ENCODE measurements around the gene PMEPA1.

PMEPA1 gene

GRCh38 chr20:57735831-57736737, 26.3 kb upstream of the PMEPA1 start:
- no peaks in the 10 kb centered on the region for H3K36me3 ChIP-seq (ENCODE audit: control insufficient read depth in 1 of 2, insufficient read depth in 2 of 2, low read length in 2 of 2)
- H3K4me3 ChIP-seq (ENCODE audit: low read depth in 1 of 2, low read length in 2 of 2) = no peak overlapping the region
- H3K4me1 ChIP-seq (ENCODE audit: control insufficient read depth in 1 of 2, insufficient read depth in 2 of 2, low read length in 2 of 2) = no peaks in the 10 kb centered on the region
- H3K27me3 ChIP-seq (ENCODE audit: low read depth, low read length) = no peaks in the 10 kb centered on the region
- H3K27ac ChIP-seq (ENCODE audit: low read length) = no peak overlapping the region
- no peaks in the 10 kb centered on the region for H3K9me3 ChIP-seq (ENCODE audit: control insufficient read depth in 1 of 2, low read length in 2 of 2)

- H3K9me3 ChIP-seq (ENCODE audit: control insufficient read depth in 1 of 2, low read length in 2 of 2) = no peaks in the 10 kb centered on the region
- H3K27me3 ChIP-seq (ENCODE audit: low read depth, low read length) = no peaks in the 10 kb centered on the region
- H3K4me3 ChIP-seq (ENCODE audit: low read depth in 1 of 2, low read length in 2 of 2) = no peak overlapping the region
- H3K4me1 ChIP-seq (ENCODE audit: control insufficient read depth in 1 of 2, insufficient read depth in 2 of 2, low read length in 2 of 2) = peaks cover 0 to 6% of the 10 kb centered on the region in 2 donors
- H3K36me3 ChIP-seq (ENCODE audit: control insufficient read depth in 1 of 2, insufficient read depth in 2 of 2, low read length in 2 of 2) = no peaks in the 10 kb centered on the region
- no peak overlapping the region for H3K27ac ChIP-seq (ENCODE audit: low read length)
Observed at GRCh38 chr20:57734754-57735153, 24.9 kb upstream of the PMEPA1 start.

- Histone ChIP-seq H3K9me3 (ENCODE audit: control insufficient read depth in 1 of 2, low read length in 2 of 2) (no peaks in the 10 kb centered on the region), H3K36me3 (ENCODE audit: control insufficient read depth in 1 of 2, insufficient read depth in 2 of 2, low read length in 2 of 2) (no peaks in the 10 kb centered on the region), H3K4me1 (ENCODE audit: control insufficient read depth in 1 of 2, insufficient read depth in 2 of 2, low read length in 2 of 2) (peaks cover 0 to 6% of the 10 kb centered on the region in 2 donors), H3K27me3 (ENCODE audit: low read depth, low read length) (no peaks in the 10 kb centered on the region), H3K4me3 (ENCODE audit: low read depth in 1 of 2, low read length in 2 of 2) (no peak overlapping the region), H3K27ac (ENCODE audit: low read length) (no peak overlapping the region)
Observed at GRCh38 chr20:57732226-57732625, 22.4 kb upstream of the PMEPA1 start.

GRCh38 chr20:57728762-57729161, 18.9 kb upstream of the PMEPA1 start:
- Histone ChIP-seq H3K4me3 (ENCODE audit: low read depth in 1 of 2, low read length in 2 of 2) (no peak overlapping the region), H3K4me1 (ENCODE audit: control insufficient read depth in 1 of 2, insufficient read depth in 2 of 2, low read length in 2 of 2) (peaks cover 0 to 6% of the 10 kb centered on the region in 2 donors), H3K9me3 (ENCODE audit: control insufficient read depth in 1 of 2, low read length in 2 of 2) (no peaks in the 10 kb centered on the region), H3K27ac (ENCODE audit: low read length) (no peak overlapping the region), H3K36me3 (ENCODE audit: control insufficient read depth in 1 of 2, insufficient read depth in 2 of 2, low read length in 2 of 2) (no peaks in the 10 kb centered on the region), H3K27me3 (ENCODE audit: low read depth, low read length) (no peaks in the 10 kb centered on the region)

- H3K4me3 ChIP-seq (ENCODE audit: low read depth in 1 of 2, low read length in 2 of 2) = no peak overlapping the region
Observed at GRCh38 chr20:57727863-57728262, 18.0 kb upstream of the PMEPA1 start.

GRCh38 chr20:57725636-57726035, 15.8 kb upstream of the PMEPA1 start:
- no peak overlapping the region for H3K27ac ChIP-seq (ENCODE audit: low read length)
- no peaks in the 10 kb centered on the region for H3K27me3 ChIP-seq (ENCODE audit: low read depth, low read length)

More at GRCh38 chr20:57727863-57728262, 18.0 kb upstream of the PMEPA1 start:
- H3K9me3 ChIP-seq (ENCODE audit: control insufficient read depth in 1 of 2, low read length in 2 of 2) = no peaks in the 10 kb centered on the region
- H3K36me3 ChIP-seq (ENCODE audit: control insufficient read depth in 1 of 2, insufficient read depth in 2 of 2, low read length in 2 of 2) = no peaks in the 10 kb centered on the region
- no peaks in the 10 kb centered on the region for H3K27me3 ChIP-seq (ENCODE audit: low read depth, low read length)
- H3K27ac ChIP-seq (ENCODE audit: low read length) = no peak overlapping the region
- H3K4me1 ChIP-seq (ENCODE audit: control insufficient read depth in 1 of 2, insufficient read depth in 2 of 2, low read length in 2 of 2) = peaks cover 0 to 6% of the 10 kb centered on the region in 2 donors

GRCh38 chr20:57724610-57725405, 15.0 kb upstream of the PMEPA1 start:
- H3K9me3 ChIP-seq (ENCODE audit: control insufficient read depth in 1 of 2, low read length in 2 of 2) = no peaks in the 10 kb centered on the region
- no peaks in the 10 kb centered on the region for H3K36me3 ChIP-seq (ENCODE audit: control insufficient read depth in 1 of 2, insufficient read depth in 2 of 2, low read length in 2 of 2)
- H3K27me3 ChIP-seq (ENCODE audit: low read depth, low read length) = no peaks in the 10 kb centered on the region
- H3K4me1 ChIP-seq (ENCODE audit: control insufficient read depth in 1 of 2, insufficient read depth in 2 of 2, low read length in 2 of 2) = no peaks in the 10 kb centered on the region
- no peak overlapping the region for H3K27ac ChIP-seq (ENCODE audit: low read length)
- no peak overlapping the region for H3K4me3 ChIP-seq (ENCODE audit: low read depth in 1 of 2, low read length in 2 of 2)

More at GRCh38 chr20:57725636-57726035, 15.8 kb upstream of the PMEPA1 start:
- Histone ChIP-seq H3K9me3 (ENCODE audit: control insufficient read depth in 1 of 2, low read length in 2 of 2) (no peaks in the 10 kb centered on the region), H3K4me3 (ENCODE audit: low read depth in 1 of 2, low read length in 2 of 2) (no peak overlapping the region), H3K36me3 (ENCODE audit: control insufficient read depth in 1 of 2, insufficient read depth in 2 of 2, low read length in 2 of 2) (no peaks in the 10 kb centered on the region), H3K4me1 (ENCODE audit: control insufficient read depth in 1 of 2, insufficient read depth in 2 of 2, low read length in 2 of 2) (peaks cover 0 to 5% of the 10 kb centered on the region in 2 donors)

GRCh38 chr20:57723816-57724215, 14.0 kb upstream of the PMEPA1 start:
- H3K27me3 ChIP-seq (ENCODE audit: low read depth, low read length) = no peaks in the 10 kb centered on the region
- H3K27ac ChIP-seq (ENCODE audit: low read length) = no peak overlapping the region
- no peaks in the 10 kb centered on the region for H3K9me3 ChIP-seq (ENCODE audit: control insufficient read depth in 1 of 2, low read length in 2 of 2)
- H3K36me3 ChIP-seq (ENCODE audit: control insufficient read depth in 1 of 2, insufficient read depth in 2 of 2, low read length in 2 of 2) = no peaks in the 10 kb centered on the region
- H3K4me3 ChIP-seq (ENCODE audit: low read depth in 1 of 2, low read length in 2 of 2) = no peak overlapping the region
- peaks cover 0 to 6% of the 10 kb centered on the region in 2 donors for H3K4me1 ChIP-seq (ENCODE audit: control insufficient read depth in 1 of 2, insufficient read depth in 2 of 2, low read length in 2 of 2)

GRCh38 chr20:57719951-57720350, 10.1 kb upstream of the PMEPA1 start:
- no peaks in the 10 kb centered on the region for H3K9me3 ChIP-seq (ENCODE audit: control insufficient read depth in 1 of 2, low read length in 2 of 2)
- peaks cover 0 to 27% of the 10 kb centered on the region in 2 donors for H3K4me1 ChIP-seq (ENCODE audit: control insufficient read depth in 1 of 2, insufficient read depth in 2 of 2, low read length in 2 of 2)
- no peak overlapping the region for H3K4me3 ChIP-seq (ENCODE audit: low read depth in 1 of 2, low read length in 2 of 2)
- H3K27ac ChIP-seq (ENCODE audit: low read length) = no peak overlapping the region
- no peaks in the 10 kb centered on the region for H3K27me3 ChIP-seq (ENCODE audit: low read depth, low read length)
- no peaks in the 10 kb centered on the region for H3K36me3 ChIP-seq (ENCODE audit: control insufficient read depth in 1 of 2, insufficient read depth in 2 of 2, low read length in 2 of 2)

GRCh38 chr20:57718490-57719009, 8.7 kb upstream of the PMEPA1 start:
- no peaks in the 10 kb centered on the region for H3K27me3 ChIP-seq (ENCODE audit: low read depth, low read length)
- no peak overlapping the region for H3K27ac ChIP-seq (ENCODE audit: low read length)
- peaks cover 0 to 27% of the 10 kb centered on the region in 2 donors for H3K4me1 ChIP-seq (ENCODE audit: control insufficient read depth in 1 of 2, insufficient read depth in 2 of 2, low read length in 2 of 2)
- peak overlapping the region; percentile 45 to 55 for H3K4me3 ChIP-seq (ENCODE audit: low read depth in 1 of 2, low read length in 2 of 2)
- no peaks in the 10 kb centered on the region for H3K36me3 ChIP-seq (ENCODE audit: control insufficient read depth in 1 of 2, insufficient read depth in 2 of 2, low read length in 2 of 2)
- no peaks in the 10 kb centered on the region for H3K9me3 ChIP-seq (ENCODE audit: control insufficient read depth in 1 of 2, low read length in 2 of 2)

- Histone ChIP-seq H3K27me3 (ENCODE audit: low read depth, low read length) (no peaks in the 10 kb centered on the region), H3K4me3 (ENCODE audit: low read depth in 1 of 2, low read length in 2 of 2) (no peak overlapping the region), H3K9me3 (ENCODE audit: control insufficient read depth in 1 of 2, low read length in 2 of 2) (no peaks in the 10 kb centered on the region), H3K27ac (ENCODE audit: low read length) (no peak overlapping the region), H3K4me1 (ENCODE audit: control insufficient read depth in 1 of 2, insufficient read depth in 2 of 2, low read length in 2 of 2) (peaks cover 0 to 27% of the 10 kb centered on the region in 2 donors), H3K36me3 (ENCODE audit: control insufficient read depth in 1 of 2, insufficient read depth in 2 of 2, low read length in 2 of 2) (no peaks in the 10 kb centered on the region)
Observed at GRCh38 chr20:57717797-57718196, 8.0 kb upstream of the PMEPA1 start.
